Activated CD4-positive, CD25-positive, alpha-beta regulatory T cell treated with anti-CD3 and anti-CD28 coated beads, Interleukin-2, amount 50 U/mL, for 16 hours (primary cell): ENCODE data around the gene STXBP5L.
"Not testable (repeated sequence)": the region's sequence is repeated elsewhere in the genome, so short reads cannot be mapped to it uniquely, and the experiment has no call there.

ENCODE experiments used
- DNase-seq: peaks from one replicate; pipeline ENCODE4 v3.0.0-alpha.2; 2020; ENCODE audit warnings: low read depth, low spot score

Gene STXBP5L

GRCh38 chr3:121018917-121019321 is 110.9 kb downstream of the STXBP5L start:
- no peak for DNase-seq

GRCh38 chr3:121063628-121064027 is 155.6 kb downstream of the STXBP5L start:
- DNase-seq, result no peak

- DNase-seq, result no peak
These were observed 156.1 kb downstream of the STXBP5L start for GRCh38 chr3:121064121-121064520.

GRCh38 chr3:121072133-121072532 is 164.1 kb downstream of the STXBP5L start:
- no peak for DNase-seq

- no peak for DNase-seq
These were observed 165.0 kb downstream of the STXBP5L start for GRCh38 chr3:121073011-121073410.

- DNase-seq, result no peak
These were observed 167.2 kb downstream of the STXBP5L start for GRCh38 chr3:121075191-121075590.

GRCh38 chr3:121078378-121079101 is 170.5 kb downstream of the STXBP5L start:
- not testable (repeated sequence) for DNase-seq

- DNase-seq, result no peak
These were observed 188.9 kb downstream of the STXBP5L start for GRCh38 chr3:121096953-121097352.

GRCh38 chr3:121111086-121111485 is 203.1 kb downstream of the STXBP5L start:
- not testable (repeated sequence) for DNase-seq

GRCh38 chr3:121111914-121112612 is 204.1 kb downstream of the STXBP5L start:
- no peak for DNase-seq

GRCh38 chr3:121126033-121126706 is 218.2 kb downstream of the STXBP5L start:
- DNase-seq, result no peak

- no peak for DNase-seq
These were observed 218.7 kb downstream of the STXBP5L start for GRCh38 chr3:121126707-121127035.

GRCh38 chr3:121152573-121152972 is 244.6 kb downstream of the STXBP5L start:
- DNase-seq, result no peak

GRCh38 chr3:121153851-121154250 is 245.8 kb downstream of the STXBP5L start:
- DNase-seq, result no peak

GRCh38 chr3:121155028-121155427 is 247.0 kb downstream of the STXBP5L start:
- no peak for DNase-seq

GRCh38 chr3:121165397-121165837 is 257.4 kb downstream of the STXBP5L start:
- no peak for DNase-seq

GRCh38 chr3:121167374-121168139 is 259.6 kb downstream of the STXBP5L start:
- DNase-seq, result no peak

GRCh38 chr3:121175083-121175482 is 267.1 kb downstream of the STXBP5L start:
- no peak for DNase-seq

- not testable (repeated sequence) for DNase-seq
These were observed 282.6 kb downstream of the STXBP5L start for GRCh38 chr3:121190626-121191025.

GRCh38 chr3:121202573-121202972 is 294.6 kb downstream of the STXBP5L start:
- DNase-seq, result no peak

GRCh38 chr3:121223116-121223515 is 315.1 kb downstream of the STXBP5L start:
- DNase-seq, result no peak

- no peak for DNase-seq
These were observed 321.0 kb downstream of the STXBP5L start for GRCh38 chr3:121228971-121229370.
